Activated naive CD4-positive, alpha-beta T cell treated with anti-CD3 and anti-CD28 coated beads for 36 hours (primary cell): ENCODE measurements around the gene SLC5A10. TPM values are rescaled to one million over a fixed set of nuclear protein-coding genes. Genes with fewer than 3 reads are reported as not detected.

Source experiments
- CTCF ChIA-PET: fragments of 350-600 bp; sonication (Branson Sonifier 250); formaldehyde crosslinking; loops from one replicate; lab custom pipeline; 2021; ENCODE audit warnings: antibody characterized with exemption; lab: Charles Lee
- DNase-seq: peaks from one replicate; pipeline ENCODE4 v3.0.0-alpha.2; 2020
- H3K27ac Mint-ChIP-seq: one replicate; pipeline ENCODE4 v1.8.0; 2021; ENCODE audit warnings: mild to moderate bottlenecking, mixed read lengths
- H3K27me3 Mint-ChIP-seq: one replicate; pipeline ENCODE4 v1.8.0; 2021; ENCODE audit warnings: low read depth, mixed read lengths
- H3K36me3 Mint-ChIP-seq: one replicate; pipeline ENCODE4 v1.8.0; 2021; ENCODE audit warnings: low read depth, mixed read lengths
- H3K4me1 Mint-ChIP-seq: one replicate; pipeline ENCODE4 v1.8.0; 2021; ENCODE audit warnings: low read depth, mixed read lengths
- H3K4me3 Mint-ChIP-seq: one replicate; pipeline ENCODE4 v1.8.0; 2021; ENCODE audit warnings: mild to moderate bottlenecking, moderate library complexity, mixed read lengths
- H3K9me3 Mint-ChIP-seq: one replicate; pipeline ENCODE4 v1.8.0; 2021; ENCODE audit warnings: mixed read lengths
- intact Hi-C: fragments of 100-400 bp; cut with micrococcal nuclease; formaldehyde crosslinking; loops from one replicate; pipeline ENCODE4 v1.15.1; 2023
- total RNA-seq, 2 experiments: library from RNA; stranded (reverse); gene quantifications; one replicate each; pipeline ENCODE4 v1.2.3, GENCODE V29; 2021

SLC5A10 gene
- total RNA-seq, 2 experiments from 2014 or later: not detected

DNA sequence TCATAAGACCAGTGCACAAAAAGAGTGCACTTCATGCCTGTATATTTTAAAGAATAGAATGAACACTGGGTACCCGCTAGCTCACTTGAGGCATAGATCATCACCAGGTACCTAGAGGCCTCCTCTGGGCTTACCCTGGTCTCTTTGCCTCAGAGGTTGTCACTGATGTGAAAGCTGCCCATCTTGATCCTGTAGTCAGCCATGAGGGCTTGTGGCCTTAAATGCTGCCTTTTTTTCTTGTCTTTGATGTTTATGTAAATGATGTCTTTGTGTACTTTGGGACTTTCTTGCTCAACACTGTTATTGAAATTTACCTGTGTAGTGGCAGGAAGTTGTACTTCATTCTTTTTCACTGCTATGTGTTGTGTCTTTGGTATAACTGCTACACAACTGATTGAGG is 26.8 kb upstream of the SLC5A10 start:
- DNase-seq: peak; percentile 13
- CTCF ChIA-PET: interaction anchor here (0.7 to 1.9 kb wide), 2 partner anchors 11 to 37 kb away, joined by 4 to 10 read pairs; no protein-coding TSS in a partner anchor
- H3K36me3 Mint-ChIP-seq: peaks cover 27% of the 10 kb centered on the region
- H3K9me3 Mint-ChIP-seq: no peaks in the 10 kb centered on the region
- no peaks in the 10 kb centered on the region for H3K27me3 Mint-ChIP-seq
- H3K4me3 Mint-ChIP-seq: no peak overlapping the region
- intact Hi-C loops: no loop called here
- peaks cover 49% of the 10 kb centered on the region for H3K4me1 Mint-ChIP-seq
- peak overlapping the region; percentile 19 for H3K27ac Mint-ChIP-seq

DNA sequence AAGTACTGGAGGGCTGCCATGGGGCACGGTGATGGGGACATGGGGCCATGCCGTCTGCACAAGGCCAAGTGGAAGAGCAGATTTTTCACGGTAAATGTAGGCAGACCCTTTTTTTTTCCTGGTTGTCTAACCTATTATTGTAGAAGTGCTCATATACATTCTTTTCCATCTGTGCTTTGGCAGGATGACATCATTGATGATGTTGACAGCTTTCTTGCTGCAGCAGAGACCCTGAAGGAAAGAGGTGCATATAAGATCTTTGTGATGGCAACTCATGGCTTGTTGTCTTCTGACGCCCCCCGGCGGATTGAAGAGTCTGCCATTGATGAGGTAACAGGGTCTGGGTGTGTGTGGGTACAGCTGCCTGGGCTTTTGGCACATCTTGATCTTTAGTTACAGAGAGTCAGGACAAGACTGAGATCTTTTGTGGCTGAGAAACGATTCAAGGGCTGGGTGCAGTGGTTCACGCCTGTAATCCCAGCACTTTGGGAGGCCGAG is 23.3 kb upstream of the SLC5A10 start:
- Mint-ChIP-seq H3K27ac (no peak overlapping the region), H3K36me3 (peaks cover 38% of the 10 kb centered on the region), H3K4me3 (no peak overlapping the region), H3K4me1 (peaks cover 41% of the 10 kb centered on the region), H3K27me3 (no peaks in the 10 kb centered on the region), H3K9me3 (no peaks in the 10 kb centered on the region)
- CTCF ChIA-PET: interaction anchor here (0.6 to 0.7 kb wide), 2 partner anchors 14 to 44 kb away, joined by 3 to 4 read pairs; no protein-coding TSS in a partner anchor
- intact Hi-C loops: no loop called here
- no peak for DNase-seq

GRCh38 chr17:18932360-18933055 is 19.5 kb upstream of the SLC5A10 start:
- intact Hi-C loops: no loop called here

GRCh38 chr17:18933102-18934058 is 18.6 kb upstream of the SLC5A10 start:
- Mint-ChIP-seq H3K9me3 (no peaks in the 10 kb centered on the region), H3K27ac (no peak overlapping the region), H3K27me3 (no peaks in the 10 kb centered on the region), H3K36me3 (peaks cover 27% of the 10 kb centered on the region), H3K4me3 (no peak overlapping the region), H3K4me1 (peaks cover 23% of the 10 kb centered on the region)
- CTCF ChIA-PET: interaction anchor here (1.0 to 1.3 kb wide), 2 partner anchors 10 to 27 kb away, joined by 6 read pairs; no protein-coding TSS in a partner anchor
- peak; percentile 26 for DNase-seq
- intact Hi-C loops: no loop called here

More at GRCh38 chr17:18932360-18933055, 19.5 kb upstream of the SLC5A10 start:
- Mint-ChIP-seq H3K36me3 (peaks cover 28% of the 10 kb centered on the region), H3K4me3 (no peak overlapping the region), H3K4me1 (peaks cover 23% of the 10 kb centered on the region), H3K9me3 (no peaks in the 10 kb centered on the region), H3K27ac (peak overlapping the region; percentile 31), H3K27me3 (no peaks in the 10 kb centered on the region)
- CTCF ChIA-PET: interaction anchor here (1.0 to 1.3 kb wide), 2 partner anchors 11 to 28 kb away, joined by 6 read pairs; no protein-coding TSS in a partner anchor
- DNase-seq: peak; percentile 54

DNA sequence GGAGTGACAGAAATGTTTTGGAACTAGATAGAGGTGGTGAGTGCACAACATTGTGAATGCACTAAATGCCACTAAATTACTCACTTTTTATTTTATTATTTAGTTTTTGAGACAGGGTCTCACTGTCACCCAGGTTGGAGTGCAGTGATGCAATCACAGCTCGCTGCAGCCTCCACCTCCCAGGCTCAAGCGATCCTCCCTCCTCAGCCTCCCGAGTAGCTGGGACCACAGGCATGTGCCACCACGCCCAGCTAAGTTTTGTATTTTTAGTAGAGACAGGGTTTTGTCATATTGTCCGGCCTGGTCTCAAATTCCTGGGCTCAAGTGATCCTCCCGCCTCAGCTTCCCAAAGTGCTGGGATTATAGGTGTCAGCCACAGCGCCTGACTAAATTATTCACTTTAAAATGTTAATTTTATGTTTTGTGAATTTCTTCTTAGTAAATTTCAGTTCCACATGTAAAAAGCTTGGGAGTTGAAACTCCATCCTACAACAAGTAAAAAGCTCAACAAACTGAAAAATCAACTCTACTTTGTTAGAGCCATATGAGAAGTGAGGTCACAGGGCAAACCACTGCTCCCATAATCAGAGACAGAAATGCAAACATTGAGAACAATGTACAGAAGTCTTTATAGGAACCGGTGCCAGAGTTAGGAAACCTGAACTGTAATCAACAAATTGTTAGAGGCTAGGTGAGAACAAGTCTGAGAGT is 13.8 kb upstream of the SLC5A10 start:
- intact Hi-C loops: no loop called here
- Mint-ChIP-seq H3K9me3 (no peaks in the 10 kb centered on the region), H3K4me3 (no peak overlapping the region), H3K36me3 (no peaks in the 10 kb centered on the region), H3K27me3 (no peaks in the 10 kb centered on the region), H3K27ac (no peak overlapping the region), H3K4me1 (peaks cover 9% of the 10 kb centered on the region)
- DNase-seq: no peak
- CTCF ChIA-PET: interaction anchor here (0.9 to 1.5 kb wide), 3 partner anchors 21 to 312 kb away, joined by 3 to 7 read pairs (median 6); no protein-coding TSS in a partner anchor

DNA sequence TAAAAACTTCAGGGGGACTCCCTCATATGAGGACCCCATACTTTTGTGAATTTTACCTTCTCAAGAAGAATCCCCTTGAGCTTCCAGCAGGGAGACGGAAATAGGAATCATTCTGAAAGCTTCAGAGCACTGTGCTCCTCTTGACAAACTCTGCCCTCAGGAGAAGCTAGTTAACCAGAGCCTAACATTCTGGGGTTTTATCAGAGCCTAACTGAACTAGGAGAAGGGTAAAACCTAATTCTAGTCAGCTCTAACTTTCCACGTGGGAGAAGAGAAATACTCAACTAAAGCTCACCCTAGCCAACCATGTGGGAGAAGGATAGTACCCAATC is 13.3 kb upstream of the SLC5A10 start:
- Mint-ChIP-seq H3K4me3 (no peak overlapping the region), H3K36me3 (no peaks in the 10 kb centered on the region), H3K27me3 (no peaks in the 10 kb centered on the region), H3K27ac (no peak overlapping the region), H3K4me1 (peaks cover 3% of the 10 kb centered on the region), H3K9me3 (no peaks in the 10 kb centered on the region)
- intact Hi-C loops: no loop called here
- no peak for DNase-seq
- CTCF ChIA-PET: interaction anchor here (0.9 to 1.5 kb wide), 3 partner anchors 21 to 313 kb away, joined by 3 to 7 read pairs (median 6); no protein-coding TSS in a partner anchor

DNA sequence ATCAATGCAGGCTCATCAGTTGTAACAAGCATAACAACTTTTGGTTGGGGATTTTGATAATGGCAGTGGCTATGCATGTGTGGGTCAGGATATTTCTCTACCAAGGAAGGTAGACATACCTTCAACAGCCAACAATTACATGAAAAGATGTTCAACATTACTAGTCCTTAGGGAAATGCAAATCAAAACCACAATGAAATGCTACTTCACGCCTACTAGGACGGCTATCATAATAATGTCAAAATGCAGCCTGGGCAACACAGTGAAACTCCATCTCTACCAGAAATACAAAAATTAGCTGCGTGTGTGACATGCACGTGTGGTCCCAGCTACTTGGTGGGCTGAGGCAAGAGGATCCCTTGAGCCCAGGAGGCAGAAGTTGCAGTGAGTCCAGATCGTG is 7.3 kb upstream of the SLC5A10 start:
- Mint-ChIP-seq H3K27me3 (no peaks in the 10 kb centered on the region), H3K36me3 (no peaks in the 10 kb centered on the region), H3K27ac (no peak overlapping the region), H3K4me3 (no peak overlapping the region), H3K9me3 (no peaks in the 10 kb centered on the region), H3K4me1 (peaks cover 2% of the 10 kb centered on the region)
- CTCF ChIA-PET: interaction anchor here (1.2 kb wide), 1 partner anchor 16 kb away, joined by 5 read pairs; no protein-coding TSS in a partner anchor
- no peak for DNase-seq
- intact Hi-C loops: no loop called here

- H3K27ac Mint-ChIP-seq: no peak overlapping the region
- H3K4me3 Mint-ChIP-seq: no peak overlapping the region
- no peaks in the 10 kb centered on the region for H3K9me3 Mint-ChIP-seq
- no peaks in the 10 kb centered on the region for H3K36me3 Mint-ChIP-seq
- H3K4me1 Mint-ChIP-seq: peaks cover 4% of the 10 kb centered on the region
- CTCF ChIA-PET: interaction anchor here (1.4 kb wide), 1 partner anchor 14 kb away, joined by 6 read pairs; no protein-coding TSS in a partner anchor
- H3K27me3 Mint-ChIP-seq: no peaks in the 10 kb centered on the region
- DNase-seq: no peak
- intact Hi-C loops: no loop called here
Observed at GRCh38 chr17:18946536-18946935, 5.4 kb upstream of the SLC5A10 start.

GRCh38 chr17:18947866-18948265 is 4.1 kb upstream of the SLC5A10 start:
- Mint-ChIP-seq H3K27me3 (no peaks in the 10 kb centered on the region), H3K9me3 (no peaks in the 10 kb centered on the region), H3K4me3 (no peak overlapping the region), H3K4me1 (peaks cover 5% of the 10 kb centered on the region), H3K27ac (no peak overlapping the region), H3K36me3 (no peaks in the 10 kb centered on the region)
- intact Hi-C loops: no loop called here
- DNase-seq: no peak
- CTCF ChIA-PET: no interaction called here

DNA sequence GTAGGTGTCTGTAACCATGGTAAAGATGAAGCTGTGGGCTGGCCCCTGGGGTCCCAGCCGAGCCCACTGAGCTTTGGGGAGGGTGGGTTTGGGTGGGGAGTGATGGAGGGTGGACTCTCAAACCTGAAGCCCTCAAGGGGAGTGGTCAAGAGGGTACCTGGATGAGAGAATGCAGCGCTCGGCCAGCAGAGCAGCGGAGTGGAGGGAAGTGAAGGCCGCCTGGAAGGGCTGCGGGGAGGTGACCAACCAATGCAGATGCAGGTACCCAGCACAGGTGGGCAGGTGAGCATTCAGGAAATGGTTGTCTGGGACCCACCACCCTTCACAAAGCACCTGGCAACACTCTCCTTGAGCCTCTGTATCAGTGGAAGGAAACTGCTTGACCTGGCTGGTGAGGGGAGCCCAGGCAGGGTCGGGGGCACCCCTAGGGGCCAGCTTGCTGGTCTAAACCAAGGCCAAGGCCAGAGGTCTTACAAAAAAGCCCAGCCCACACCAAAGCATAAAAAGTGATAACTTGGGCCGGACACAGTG is 3.4 kb upstream of the SLC5A10 start:
- DNase-seq: no peak
- Mint-ChIP-seq H3K4me3 (no peak overlapping the region), H3K27me3 (no peaks in the 10 kb centered on the region), H3K36me3 (no peaks in the 10 kb centered on the region), H3K9me3 (no peaks in the 10 kb centered on the region), H3K27ac (no peak overlapping the region), H3K4me1 (peaks cover 8% of the 10 kb centered on the region)
- intact Hi-C loops: no loop called here
- CTCF ChIA-PET: no interaction called here

DNA sequence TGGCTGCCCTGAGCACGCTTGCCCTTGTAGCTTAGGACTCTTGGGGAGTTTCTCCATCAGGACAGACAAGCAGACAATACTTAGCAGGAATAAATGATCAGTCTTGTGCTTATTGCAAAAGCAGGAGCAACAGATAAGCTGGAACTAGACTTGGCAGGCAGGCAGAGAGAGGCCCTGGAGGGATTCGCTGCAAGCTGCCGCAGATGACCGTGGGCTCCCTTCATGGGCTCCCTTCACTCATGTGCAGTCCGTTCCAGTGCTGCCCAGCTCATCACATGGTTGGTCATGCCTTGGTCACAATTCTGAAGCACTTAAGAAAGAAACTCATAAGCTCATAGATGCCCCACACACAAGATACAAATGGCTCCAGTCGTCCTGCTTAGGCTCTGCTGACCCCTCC is 2.4 kb upstream of the SLC5A10 start:
- peaks cover 16% of the 10 kb centered on the region for H3K4me1 Mint-ChIP-seq
- H3K4me3 Mint-ChIP-seq: no peak overlapping the region
- no peaks in the 10 kb centered on the region for H3K27me3 Mint-ChIP-seq
- DNase-seq: no peak
- H3K36me3 Mint-ChIP-seq: no peaks in the 10 kb centered on the region
- CTCF ChIA-PET: no interaction called here
- no peaks in the 10 kb centered on the region for H3K9me3 Mint-ChIP-seq
- intact Hi-C loops: no loop called here
- H3K27ac Mint-ChIP-seq: no peak overlapping the region
